Renal cortex interstitium (tissue), 11 donors: Measurements from ENCODE around the gene ANXA3. TPM values are rescaled to one million over a fixed set of nuclear protein-coding genes. Genes with fewer than 3 reads are reported as not detected.
A peak's percentile ranks its signal among the peaks of the same experiment; 100 is the strongest.
"Not testable (repeated sequence)": the region's sequence is repeated elsewhere in the genome, so short reads cannot be mapped to it uniquely, and the experiment has no call there.

ENCODE experiments used
- DNase-seq, 11 donors: peaks; one replicate each; pipeline ENCODE4 v3.0.0-alpha.2; 2013; ENCODE audit warnings: low read depth in 9 of 11, low spot score in 4 of 11; ENCODE audit errors: extremely low read depth in 1 of 11
- polyA plus RNA-seq, 3 donors: library from polyadenylated mRNA; unstranded; fragments of 120-200 nt; gene quantifications; one replicate each; pipeline ENCODE4 v1.2.1, GENCODE V29; 2013; ENCODE audit not compliant: insufficient read length in 3 of 3

The ANXA3 gene
- polyA plus RNA-seq, 3 donors, result 44.5 to 54.0 (median 52.1) TPM

DNA sequence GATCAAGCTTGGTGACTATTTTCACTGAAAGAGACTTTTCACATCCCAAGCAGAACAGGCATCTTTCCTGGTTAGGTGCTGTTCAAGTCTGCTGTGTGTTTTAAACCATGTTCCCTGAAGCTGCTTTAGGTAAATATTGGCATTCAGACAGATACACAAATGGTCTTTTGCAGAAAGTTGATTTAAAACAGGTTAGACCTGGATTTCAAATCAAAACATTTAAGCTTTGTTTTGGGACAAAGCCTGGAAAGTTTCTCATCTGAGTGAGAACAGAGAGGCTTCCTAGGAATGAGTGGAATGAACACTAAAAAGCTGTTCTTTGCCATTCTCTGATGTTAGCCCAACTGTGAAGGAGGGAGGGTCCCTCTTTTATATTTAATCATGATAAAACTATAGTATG is 10.1 kb downstream of the ANXA3 start:
- DNase-seq, result no peak

DNA sequence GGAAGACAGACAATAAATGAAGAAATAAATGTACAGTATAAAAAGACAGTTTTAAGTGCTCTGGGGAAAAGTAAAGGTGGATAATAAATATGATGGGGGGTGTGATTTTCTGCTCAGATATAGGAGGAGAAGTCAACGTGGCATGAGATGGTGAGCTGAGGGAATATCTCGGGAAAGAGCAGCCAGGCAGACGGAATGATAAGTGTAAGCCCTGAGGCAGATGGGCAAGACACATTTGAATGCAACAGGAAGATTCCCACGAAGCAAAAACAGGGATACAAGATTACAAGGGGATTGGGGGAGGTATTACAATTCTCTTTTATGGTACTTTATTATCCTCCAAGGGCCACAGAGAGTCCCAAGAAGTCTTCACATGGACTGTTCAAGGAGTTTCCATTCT is 11.1 kb downstream of the ANXA3 start:
- no peak for DNase-seq

DNA sequence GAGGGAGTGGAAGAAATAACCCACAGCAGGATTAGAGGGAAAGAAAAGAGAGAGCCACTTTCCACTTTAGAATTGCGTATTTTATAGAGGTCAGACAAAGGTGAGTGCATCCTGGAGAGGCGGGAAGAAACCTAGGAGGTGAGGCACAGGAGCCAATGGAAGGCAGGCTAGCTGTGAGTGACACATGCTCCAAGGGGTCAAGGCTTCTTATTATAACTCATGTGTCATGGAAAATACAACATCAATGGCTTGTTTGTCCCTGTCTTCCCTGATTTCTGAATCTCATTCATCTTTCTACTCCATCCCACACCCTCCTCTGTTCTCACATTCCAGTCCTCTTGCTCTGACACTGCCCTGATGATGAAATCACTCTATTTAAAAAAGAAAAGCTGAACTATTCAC is 14.4 kb downstream of the ANXA3 start:
- DNase-seq, result no peak

DNA sequence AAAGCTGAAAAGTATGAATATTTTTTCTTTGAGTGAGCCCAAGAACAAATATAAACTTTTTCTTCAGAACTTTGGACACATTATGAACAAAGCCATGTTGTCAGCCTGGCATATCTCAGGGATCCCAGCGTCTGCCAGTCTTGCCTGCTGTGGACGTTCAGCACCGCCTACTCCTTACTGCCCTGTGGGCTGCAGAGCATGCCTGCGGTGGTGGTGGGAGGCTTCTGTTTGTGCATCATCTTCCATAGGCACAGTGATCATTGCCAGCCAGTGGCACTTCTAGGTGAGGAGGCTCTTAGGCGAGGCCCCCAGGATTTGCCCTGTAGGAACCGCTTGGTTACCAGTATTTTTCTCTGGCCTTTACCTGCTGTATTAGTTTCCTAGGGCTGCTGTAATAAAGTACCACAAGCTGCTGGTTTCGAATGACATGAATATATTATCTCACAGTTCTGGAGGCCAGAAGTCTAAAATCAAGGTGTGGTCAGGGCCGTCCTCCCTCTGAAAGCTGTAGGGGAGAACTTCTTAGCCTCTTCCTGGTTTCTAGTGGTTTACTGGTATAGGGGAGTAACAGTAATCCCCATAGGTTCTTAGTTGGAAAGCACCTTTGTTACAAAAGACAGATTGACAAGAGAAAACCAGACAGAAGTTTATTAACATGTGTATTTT is 15.4 kb downstream of the ANXA3 start:
- DNase-seq, result no peak

DNA sequence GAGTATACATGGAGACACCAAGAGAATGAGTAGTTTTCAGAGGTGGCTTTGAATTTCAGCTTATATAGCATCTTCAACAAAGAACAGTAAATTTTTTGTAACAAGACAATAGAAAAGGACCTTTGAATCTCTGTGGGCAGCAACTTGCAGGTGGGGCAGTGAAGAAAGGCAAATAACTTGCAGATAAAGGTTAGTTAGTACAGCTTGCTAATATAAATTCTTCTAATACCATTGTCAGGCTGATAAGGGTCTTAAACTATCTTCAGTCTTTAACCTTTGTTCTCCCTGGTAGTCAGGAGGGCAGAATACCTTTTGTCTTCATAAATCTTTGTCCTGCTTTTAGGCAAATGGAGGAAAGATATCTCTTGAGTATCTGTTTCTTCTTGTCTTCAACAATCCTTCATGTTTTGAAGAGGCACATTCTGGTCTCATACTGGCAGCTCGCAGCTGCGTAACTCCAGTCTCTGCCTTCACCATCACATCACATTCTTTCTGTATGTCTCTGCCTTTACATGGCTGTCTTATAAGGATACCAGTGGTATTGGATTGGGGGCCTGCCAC is 16.0 kb downstream of the ANXA3 start:
- DNase-seq, result no peak

DNA sequence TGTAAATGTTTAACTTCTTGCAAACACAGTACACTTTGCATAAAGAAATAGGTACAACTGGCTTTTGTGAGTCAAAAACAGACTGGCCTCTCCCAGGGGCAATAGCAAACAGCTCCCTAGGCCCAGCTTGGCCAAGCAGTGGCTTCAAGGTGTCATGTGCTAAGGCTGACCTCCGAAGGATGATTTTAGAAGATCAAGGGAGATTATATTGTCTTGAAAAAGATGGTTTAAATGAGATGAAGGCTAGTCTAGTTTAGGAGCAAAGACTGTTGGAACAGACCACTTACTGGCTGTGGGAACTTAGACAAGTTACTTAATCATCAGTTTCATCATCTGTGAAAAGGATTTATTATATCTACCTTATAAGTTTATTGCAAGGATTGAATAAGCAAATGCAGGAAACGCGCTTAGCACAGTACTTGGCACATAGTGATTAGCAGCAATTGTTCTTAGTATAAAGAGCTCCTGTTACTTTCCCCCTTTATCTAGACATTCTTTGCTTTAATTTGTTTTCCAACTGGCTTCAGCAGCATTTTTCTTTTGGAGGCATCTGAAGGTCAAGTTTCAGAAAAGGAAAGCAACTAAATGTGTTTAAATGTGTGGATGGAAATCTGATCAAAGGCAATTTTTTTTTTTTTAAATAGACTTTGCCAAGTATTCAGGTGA is 17.2 kb downstream of the ANXA3 start:
- no peak for DNase-seq

DNA sequence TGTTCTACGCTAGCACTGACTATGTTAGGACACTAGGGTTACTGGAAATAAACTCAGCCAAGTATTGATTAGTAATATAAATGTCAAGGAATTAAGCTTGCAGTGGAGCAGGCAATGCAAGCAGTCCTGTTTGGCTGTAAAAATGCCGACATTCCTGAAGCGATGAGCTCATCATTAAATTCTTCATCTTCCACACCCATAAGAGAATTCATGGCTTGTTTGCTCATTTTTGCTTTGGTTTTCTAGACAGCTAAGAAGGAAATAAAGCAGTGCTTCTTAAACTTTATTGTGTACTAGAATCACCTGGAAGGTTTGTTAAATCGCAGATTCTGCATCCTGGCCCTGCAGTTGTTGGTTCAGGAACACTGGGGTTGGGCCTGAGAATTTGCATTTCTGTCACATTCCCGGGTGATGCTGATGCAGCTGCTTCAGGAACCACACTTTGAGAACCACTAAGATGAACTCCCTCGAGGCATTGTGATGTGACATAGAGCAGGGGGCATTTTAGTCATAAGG is 17.8 kb downstream of the ANXA3 start:
- no peak for DNase-seq

DNA sequence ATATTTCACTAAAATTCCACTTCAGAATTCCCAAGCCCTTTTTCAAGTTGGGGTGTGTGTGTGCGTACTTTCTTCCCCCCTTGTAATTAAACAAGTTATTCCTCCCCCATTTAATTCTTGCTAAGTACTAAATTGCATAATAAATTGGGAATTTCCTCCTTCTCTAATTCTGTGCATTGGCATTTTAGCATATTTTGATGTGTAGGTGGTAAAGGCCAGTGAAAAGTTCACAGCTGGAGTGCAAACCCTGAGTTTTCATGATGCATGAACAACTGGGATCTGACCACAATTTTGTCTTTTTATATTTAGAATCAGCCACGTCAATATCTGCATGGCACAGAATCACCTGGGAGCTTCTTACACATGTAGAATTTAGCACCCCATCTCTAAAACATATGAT is 18.5 kb downstream of the ANXA3 start:
- no peak for DNase-seq

DNA sequence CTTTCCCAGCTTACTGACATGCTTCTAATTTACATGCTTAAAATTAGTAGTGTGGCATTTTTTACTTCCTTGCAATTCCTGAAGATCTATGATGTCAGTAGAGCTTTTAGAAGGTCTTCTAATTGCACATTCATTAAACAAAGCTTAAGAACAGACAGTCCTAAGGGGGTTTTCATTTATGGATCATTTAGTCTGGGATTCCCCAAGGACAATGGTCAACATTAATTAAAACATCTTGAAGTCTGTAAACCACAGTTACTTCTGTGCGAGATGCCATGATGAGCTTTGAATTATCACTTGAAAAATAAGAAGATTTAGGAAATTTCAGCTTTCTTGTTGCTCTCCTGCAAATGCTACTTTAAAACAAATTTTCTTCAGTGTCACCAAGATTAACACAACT is 20.2 kb downstream of the ANXA3 start:
- no peak for DNase-seq

DNA sequence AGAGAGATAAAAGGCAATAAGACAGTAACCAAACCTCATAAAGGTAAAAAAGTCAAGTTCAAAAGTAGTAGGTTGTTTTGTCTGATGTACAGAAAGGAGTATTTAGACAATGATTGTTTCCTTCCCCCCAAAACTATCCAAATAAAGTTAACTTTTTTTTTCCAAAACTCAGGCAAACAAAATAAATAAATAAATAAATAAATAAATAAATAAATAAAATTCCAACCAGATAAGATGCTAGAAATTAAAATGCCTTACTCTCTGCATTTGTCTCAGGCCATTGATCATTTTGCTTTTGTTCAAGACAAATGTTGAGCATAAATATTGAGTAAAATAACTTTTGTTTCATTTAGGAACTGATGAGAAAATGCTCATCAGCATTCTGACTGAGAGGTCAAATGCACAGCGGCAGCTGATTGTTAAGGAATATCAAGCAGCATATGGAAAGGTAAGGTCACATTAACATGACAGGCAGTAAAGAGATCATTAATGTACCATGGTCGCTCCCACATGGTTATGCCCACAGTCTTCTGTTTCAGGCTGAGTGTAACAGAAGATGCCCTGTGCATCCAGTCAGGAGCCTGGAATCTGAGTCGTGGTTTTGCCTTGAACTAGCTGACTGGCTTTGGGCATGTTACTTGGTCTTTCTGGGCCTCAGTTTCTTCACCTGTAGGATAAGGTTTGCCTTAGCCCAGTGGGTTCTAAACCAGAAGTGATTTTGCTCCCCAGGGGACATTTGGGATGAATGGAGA is 27.3 kb downstream of the ANXA3 start:
- peak in 1 of 11 donors; percentile 28 for DNase-seq

DNA sequence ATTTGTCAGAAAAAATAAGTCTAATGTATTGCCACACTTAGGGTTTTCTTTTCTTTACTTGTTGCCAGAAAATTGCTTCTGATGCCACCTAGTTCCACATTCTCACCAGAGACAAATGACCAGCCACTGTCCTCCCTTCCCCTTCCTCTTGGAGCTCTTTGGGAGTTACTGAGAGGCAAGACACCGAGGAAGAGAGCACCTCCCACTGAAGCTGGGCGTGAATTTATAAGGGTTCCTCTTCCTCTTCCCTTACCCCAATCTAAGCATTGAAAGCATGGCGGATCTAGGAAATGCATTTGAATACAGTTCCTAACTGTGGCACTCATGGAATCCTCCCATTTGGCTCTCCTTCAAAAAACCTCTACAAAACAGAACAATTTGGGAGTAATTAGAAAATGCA is 30.0 kb downstream of the ANXA3 start:
- DNase-seq, result no peak

DNA sequence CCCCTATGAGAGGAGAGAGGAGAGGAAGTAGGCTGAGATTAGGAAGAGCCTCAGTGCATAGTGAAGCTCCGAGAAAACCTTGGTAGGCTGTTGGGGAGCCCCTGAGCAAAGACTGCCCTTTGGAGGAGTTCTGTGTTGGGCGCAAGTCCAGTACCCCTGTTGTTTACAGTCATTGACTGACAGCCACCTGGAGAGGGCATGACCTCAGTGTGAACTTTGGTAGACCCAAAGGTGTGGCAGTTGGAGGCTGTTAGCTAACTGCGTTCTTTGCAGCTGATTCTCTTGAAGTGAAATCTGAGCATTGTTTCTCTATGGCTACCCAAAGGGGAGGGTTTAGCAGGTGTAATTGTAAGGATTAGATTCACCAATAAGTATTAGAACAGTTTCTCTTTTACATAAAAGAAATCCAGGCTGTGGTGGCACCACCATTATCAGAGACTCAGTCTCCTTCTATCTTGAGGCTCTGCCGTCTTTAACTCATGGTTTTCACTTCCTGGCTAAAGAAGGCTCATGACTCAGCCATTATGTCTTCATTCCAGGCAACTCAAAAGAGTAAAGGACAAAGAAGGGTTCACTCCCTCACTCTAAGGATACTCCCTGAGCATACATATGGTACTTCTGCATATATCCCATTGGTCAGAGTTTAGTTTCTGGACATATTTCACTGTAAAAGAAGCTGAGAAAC is 33.4 kb downstream of the ANXA3 start:
- no peak for DNase-seq

DNA sequence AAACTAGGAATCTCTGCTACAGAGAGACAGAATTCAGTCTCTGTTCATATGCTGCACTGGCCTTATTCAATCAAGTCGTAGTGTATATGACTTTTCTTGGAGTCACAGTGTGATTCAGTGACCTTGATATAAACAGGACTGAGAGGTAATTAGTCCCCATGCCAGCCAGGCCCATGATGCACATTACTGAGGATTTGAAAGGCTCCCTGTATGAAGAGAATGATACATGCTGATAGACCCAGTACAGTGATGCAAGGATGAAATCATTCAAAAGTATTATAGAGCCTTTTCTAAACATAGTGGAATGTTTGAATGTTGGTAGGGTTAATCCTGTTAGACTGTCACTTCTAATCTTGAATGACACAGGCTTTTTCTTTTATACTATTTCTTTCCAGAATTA is 34.1 kb downstream of the ANXA3 start:
- DNase-seq, result no peak

DNA sequence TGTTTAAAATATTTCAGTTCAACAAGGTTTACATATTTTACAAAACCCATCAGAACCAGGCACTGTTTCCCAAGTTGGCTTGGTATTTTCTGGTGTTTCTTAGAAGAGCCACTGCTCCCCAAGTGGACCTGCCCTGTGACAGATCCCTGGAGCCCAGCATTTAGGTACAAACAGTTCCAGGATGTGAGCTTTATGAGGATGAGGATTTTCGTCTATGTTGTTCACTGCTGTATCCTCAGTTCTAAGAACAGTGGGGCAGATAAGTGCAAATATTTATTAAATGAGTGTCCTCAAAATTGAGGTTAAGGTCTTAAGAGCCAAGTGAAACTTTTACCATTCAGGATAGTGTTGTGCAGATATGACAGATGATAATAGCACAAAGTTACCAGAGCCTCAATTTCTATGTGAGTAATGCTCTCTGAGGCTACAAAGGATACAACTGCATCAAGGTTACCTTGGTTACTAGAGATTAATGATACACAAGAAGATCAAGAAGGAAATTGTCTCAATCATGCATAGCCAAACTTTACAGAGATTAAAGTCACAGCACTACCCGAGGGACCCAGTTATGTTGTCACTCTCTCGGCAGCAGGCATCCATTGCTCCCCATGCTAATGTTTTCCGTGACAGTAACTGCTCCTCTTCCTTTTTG is 37.5 kb downstream of the ANXA3 start:
- DNase-seq, result no peak

DNA sequence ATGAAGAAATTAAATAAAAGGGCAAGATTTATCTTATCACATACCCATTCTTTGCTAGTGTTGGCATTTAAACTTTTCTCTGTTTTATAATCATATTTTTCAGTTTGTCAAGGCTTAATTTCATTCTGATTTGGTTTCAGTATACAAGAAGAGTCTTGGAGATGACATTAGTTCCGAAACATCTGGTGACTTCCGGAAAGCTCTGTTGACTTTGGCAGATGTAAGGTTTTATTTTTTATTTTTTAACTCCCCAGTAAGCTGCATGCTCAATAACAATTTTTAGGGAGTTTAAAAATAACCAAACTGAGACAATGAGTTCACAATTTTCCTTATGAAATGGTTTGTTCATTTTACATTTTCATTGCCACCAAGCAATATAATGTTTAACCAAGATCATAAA is 39.8 kb downstream of the ANXA3 start:
- peak in 2 of 11 donors; percentile 24 for DNase-seq

DNA sequence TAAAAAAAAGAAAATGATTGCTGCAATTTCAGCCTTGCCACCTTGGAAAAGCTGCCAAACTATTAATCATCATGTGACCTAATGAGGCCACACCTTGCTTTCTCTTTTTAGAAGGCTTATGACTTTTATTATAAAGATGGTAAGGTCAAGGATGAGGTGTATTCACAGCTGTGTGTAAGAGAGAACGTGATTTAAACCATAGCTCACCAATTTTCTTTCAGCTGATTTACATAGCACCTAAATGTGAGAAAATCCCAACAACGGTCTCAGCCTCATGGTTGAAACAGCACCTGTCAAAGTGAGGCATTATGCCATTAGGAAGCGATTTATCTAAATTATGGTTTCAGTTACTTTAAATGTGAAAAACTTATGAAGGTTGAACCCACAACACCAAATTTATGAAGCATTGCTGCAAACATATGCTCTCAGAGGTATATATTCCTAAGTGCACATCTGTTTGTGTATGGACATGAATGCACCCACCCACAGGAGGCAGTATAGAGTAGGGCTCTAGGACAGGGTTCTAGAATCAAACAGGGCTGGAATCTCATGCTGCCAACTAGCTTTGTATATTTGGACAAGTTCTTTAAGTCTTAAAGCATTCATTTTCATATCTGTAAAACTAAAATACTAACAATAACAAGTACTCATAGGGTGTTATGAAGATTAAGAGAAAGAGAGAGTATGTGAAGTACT is 40.7 kb downstream of the ANXA3 start:
- DNase-seq, result no peak

DNA sequence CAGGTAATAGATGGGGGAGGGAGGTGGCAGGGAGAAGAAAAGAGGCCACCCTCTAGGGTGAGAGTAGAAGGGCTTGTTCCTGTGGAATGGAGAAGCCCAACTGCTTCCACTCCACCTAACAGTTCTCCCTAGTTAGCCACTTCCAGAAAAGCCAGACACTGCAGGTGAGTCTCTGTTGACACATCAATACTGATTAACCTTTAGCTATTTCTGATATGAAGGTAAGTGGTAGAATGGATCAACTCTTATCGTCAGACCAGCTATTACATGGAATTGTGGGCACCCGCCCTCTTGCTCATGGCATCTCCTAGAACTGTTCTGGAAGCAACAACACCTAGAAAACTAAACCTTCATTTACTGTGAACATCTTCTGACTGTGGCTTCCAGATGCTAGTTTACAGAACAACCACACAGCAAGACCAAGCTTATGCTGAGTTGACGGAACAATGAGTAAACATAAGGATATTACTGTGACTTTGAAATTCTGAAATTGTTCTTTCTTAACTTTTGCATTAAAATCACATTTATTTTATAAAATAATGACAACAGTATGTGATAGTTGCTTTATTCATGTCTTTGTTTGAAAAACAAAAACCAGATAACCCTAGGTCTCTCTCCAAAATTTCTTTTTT is 44.7 kb downstream of the ANXA3 start:
- no peak for DNase-seq

DNA sequence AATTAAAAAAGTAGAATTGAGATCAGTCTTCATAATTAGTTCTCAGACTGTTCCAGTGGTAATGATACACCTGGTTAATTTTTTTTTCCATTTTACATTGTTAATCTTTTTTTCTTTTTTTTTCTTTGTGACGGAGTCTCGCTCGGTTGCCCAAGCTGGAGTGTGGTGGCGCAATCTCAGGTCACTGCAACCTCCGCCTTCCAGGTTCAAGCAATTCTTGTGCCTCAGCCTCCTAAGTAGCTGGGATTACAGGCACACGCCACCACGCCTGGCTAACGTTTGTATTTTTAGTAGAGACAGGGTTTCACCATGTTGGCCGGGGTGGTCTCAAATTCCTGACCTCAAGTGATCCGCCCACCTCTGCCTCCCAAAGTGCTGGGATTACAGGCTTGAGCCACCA is 46.9 kb downstream of the ANXA3 start:
- not testable (repeated sequence) for DNase-seq
